ENCODE measurements around the gene SLC12A2. TPM values are rescaled to one million over a fixed set of nuclear protein-coding genes. Genes with fewer than 3 reads are reported as not detected.

SLC12A2 gene
- total and polyA plus RNA-seq, 9 of the 15 experiments (the other 6 are each of a cell fraction or from before 2014, with no cell fraction given) = 5.1 to 20.3 (median 12.6) TPM

GRCh38 chr5:128109766-128110165, 26.2 kb downstream of the SLC12A2 start (continued):
- TF ChIP-seq ZBTB5 (IDR thresholded peaks at IDR 0.05) = no peak
- no peak for TF ChIP-seq TRIM25 (IDR thresholded peaks at IDR 0.05; ENCODE audit: borderline replicate concordance)
- no peak for TF ChIP-seq MCM5 (IDR thresholded peaks at IDR 0.05; ENCODE audit: low read depth)
- no peak for TF ChIP-seq POLR2H (tag; IDR thresholded peaks at IDR 0.05; ENCODE audit: low read depth)
- no peak for TF ChIP-seq CBFA2T3 (IDR thresholded peaks at IDR 0.05)
- no peak for TF ChIP-seq CBX1 (IDR thresholded peaks at IDR 0.05; ENCODE audit: low read depth)

- Histone ChIP-seq H3K4me1 (replicated peaks in 1 of 2; ENCODE audit: control insufficient read depth in 2 of 2, insufficient read depth in 2 of 2, low read length in 2 of 2) (no peaks in the 10 kb centered on the region), H3K36me3 (ENCODE audit: control insufficient read depth, insufficient read depth, low read length) (peaks cover 36% of the 10 kb centered on the region), H2AFZ (ENCODE audit: low read depth, low read length) (no peak overlapping the region), H3K9ac (ENCODE audit: insufficient read depth in 1 of 2, low read depth in 2 of 2, low read length in 2 of 2) (no peak overlapping the region), H3K4me3 (no peak overlapping the region), H3K27me3 (ENCODE audit: control insufficient read depth in 2 of 2, insufficient read depth in 2 of 2, low read length in 2 of 2) (no peaks in the 10 kb centered on the region), H4K20me1 (replicated peaks; ENCODE audit: control insufficient read depth, insufficient read depth, low read length) (no peaks in the 10 kb centered on the region), H3K27ac (ENCODE audit: extremely low read depth, low read depth, low read length) (no peak overlapping the region), H3K9me1 (ENCODE audit: control insufficient read depth, insufficient read depth, low read length) (no peaks in the 10 kb centered on the region), H3K79me2 (ENCODE audit: control insufficient read depth, insufficient read depth, low read length) (0 out of 3 replicates have a peak, but pooled peaks cover 3% of the 10 kb centered on the region), H3K9me3 (replicated peaks; ENCODE audit: control insufficient read depth, insufficient read depth, low read depth, low read length) (no peaks in the 10 kb centered on the region), H3K4me2 (ENCODE audit: insufficient read depth, low read length) (no peak overlapping the region)
- no TSS peak for BruUV-seq (replicated peaks)
- WGBS (ENCODE audit: insufficient coverage, low coverage, missing lambda C conversion rate) = 42% methylated on average over 2 of the region's 2 CpGs
- DNase-seq (ENCODE audit: extremely low read depth in 1 of 4, low spot score in 3 of 4) (no peak), ATAC-seq (no peak), FAIRE-seq (no peak)
- ChIA-PET POLR2A (interaction anchor here (0.6 kb wide), 1 partner anchor 134 kb away, joined by 3 read pairs; no protein-coding TSS in a partner anchor), CTCF (ENCODE audit: low intra/inter-chr PET ratio) (no interaction called here)
- in situ Hi-C loops (cut with MboI) (no loop called here), intact Hi-C loops (cut with micrococcal nuclease) (no loop called here)
- TF ChIP-seq THRAP3 (IDR thresholded peaks at IDR 0.05; ENCODE audit: borderline replicate concordance) (no peak), HNRNPLL (IDR thresholded peaks at IDR 0.05; ENCODE audit: low read depth, low read length, poor library complexity, severe bottlenecking) (no peak), NFIC (IDR thresholded peaks at IDR 0.05) (no peak), FOXO4 (CRISPR knock-in tag; IDR thresholded peaks at IDR 0.05) (no peak), NUFIP1 (IDR thresholded peaks at IDR 0.05; ENCODE audit: partially characterized antibody) (no peak), MTA3 (IDR thresholded peaks at IDR 0.05; ENCODE audit: borderline replicate concordance) (no peak), CBX5 (IDR thresholded peaks at IDR 0.05; ENCODE audit: borderline replicate concordance, low read depth) (no peak), MYC (IDR thresholded peaks at IDR 0.05; ENCODE audit: low read depth, low read length) (no peak), MYC (CRISPR knock-in tag; IDR thresholded peaks at IDR 0.05; ENCODE audit: borderline replicate concordance, low read depth) (no peak), HDAC1 (IDR thresholded peaks at IDR 0.05) (no peak), PHB2 (IDR thresholded peaks at IDR 0.05; ENCODE audit: low read depth) (no peak), ZBTB8A (IDR thresholded peaks at IDR 0.05; ENCODE audit: partially characterized antibody) (no peak)
Observed at GRCh38 chr5:128111818-128112448, 28.4 kb downstream of the SLC12A2 start.
